NCI-H1436 treated with DMSO at 0.1 percent for 48 hours (cell line): Measurements from ENCODE around the gene GRID1.

Experiments
- DNase-seq: peaks from one replicate; lab custom pipeline; 2025; lab: John Stamatoyannopoulos, UW

GRID1 gene

GRCh38 chr10:86167762-86168128 lies 198.8 kb downstream of the GRID1 start:
- DNase-seq = no peak

- no peak for DNase-seq
Observed at GRCh38 chr10:86167121-86167761, 199.4 kb downstream of the GRID1 start.

- DNase-seq = no peak
Observed at GRCh38 chr10:86165666-86166065, 200.9 kb downstream of the GRID1 start.

GRCh38 chr10:86164960-86165630 lies 201.5 kb downstream of the GRID1 start:
- DNase-seq = no peak

GRCh38 chr10:86164174-86164774 lies 202.3 kb downstream of the GRID1 start:
- no peak for DNase-seq

GRCh38 chr10:86163522-86164173 lies 202.9 kb downstream of the GRID1 start:
- DNase-seq = no peak

- DNase-seq = no peak
Observed at GRCh38 chr10:86162696-86163400, 203.7 kb downstream of the GRID1 start.

- no peak for DNase-seq
Observed at GRCh38 chr10:86162036-86162435, 204.6 kb downstream of the GRID1 start.

- DNase-seq = no peak
Observed at GRCh38 chr10:86160890-86161585, 205.6 kb downstream of the GRID1 start.

GRCh38 chr10:86159797-86160196 lies 206.8 kb downstream of the GRID1 start:
- no peak for DNase-seq

GRCh38 chr10:86155054-86155921 lies 211.3 kb downstream of the GRID1 start:
- DNase-seq = no peak

- no peak for DNase-seq
Observed at GRCh38 chr10:86153751-86154150, 212.8 kb downstream of the GRID1 start.

- DNase-seq = no peak
Observed at GRCh38 chr10:86152911-86153310, 213.7 kb downstream of the GRID1 start.

GRCh38 chr10:86152354-86152753 lies 214.2 kb downstream of the GRID1 start:
- DNase-seq = no peak

GRCh38 chr10:86151613-86152012 lies 215.0 kb downstream of the GRID1 start:
- no peak for DNase-seq

GRCh38 chr10:86149257-86149656 lies 217.3 kb downstream of the GRID1 start:
- no peak for DNase-seq

GRCh38 chr10:86148117-86148516 lies 218.5 kb downstream of the GRID1 start:
- no peak for DNase-seq

- DNase-seq = no peak
Observed at GRCh38 chr10:86144301-86144700, 222.3 kb downstream of the GRID1 start.

- DNase-seq = no peak
Observed at GRCh38 chr10:86141896-86142295, 224.7 kb downstream of the GRID1 start.

GRCh38 chr10:86139066-86139657 lies 227.4 kb downstream of the GRID1 start:
- no peak for DNase-seq
